ENCODE results near the gene GRID1.

Gene GRID1

GRCh38 chr10:86065711-86066251 is 300.8 kb downstream of the GRID1 start:
- DNase-seq (ENCODE audit: low read depth, low spot score) = no peak

- no peak for DNase-seq (ENCODE audit: low read depth, low spot score)
These were observed 301.5 kb downstream of the GRID1 start for GRCh38 chr10:86064931-86065662.

GRCh38 chr10:86064219-86064618 is 302.4 kb downstream of the GRID1 start:
- no peak for DNase-seq (ENCODE audit: low read depth, low spot score)

- no peak for DNase-seq (ENCODE audit: low read depth, low spot score)
These were observed 303.3 kb downstream of the GRID1 start for GRCh38 chr10:86063341-86063740.

- no peak for DNase-seq (ENCODE audit: low read depth, low spot score)
These were observed 303.9 kb downstream of the GRID1 start for GRCh38 chr10:86062647-86063145.

- DNase-seq (ENCODE audit: low read depth, low spot score) = no peak
These were observed 304.4 kb downstream of the GRID1 start for GRCh38 chr10:86062198-86062550.

- no peak for DNase-seq (ENCODE audit: low read depth, low spot score)
These were observed 305.1 kb downstream of the GRID1 start for GRCh38 chr10:86061278-86062197.

- DNase-seq (ENCODE audit: low read depth, low spot score) = no peak
These were observed 306.0 kb downstream of the GRID1 start for GRCh38 chr10:86060386-86061277.

- DNase-seq (ENCODE audit: low read depth, low spot score) = no peak
These were observed 306.7 kb downstream of the GRID1 start for GRCh38 chr10:86059892-86060291.

GRCh38 chr10:86058964-86059363 is 307.6 kb downstream of the GRID1 start:
- DNase-seq (ENCODE audit: low read depth, low spot score) = no peak

- DNase-seq (ENCODE audit: low read depth, low spot score) = no peak
These were observed 308.9 kb downstream of the GRID1 start for GRCh38 chr10:86057708-86058107.

GRCh38 chr10:86056672-86057071 is 309.9 kb downstream of the GRID1 start:
- DNase-seq (ENCODE audit: low read depth, low spot score) = no peak

- no peak for DNase-seq (ENCODE audit: low read depth, low spot score)
These were observed 310.7 kb downstream of the GRID1 start for GRCh38 chr10:86055928-86056327.

- no peak for DNase-seq (ENCODE audit: low read depth, low spot score)
These were observed 312.9 kb downstream of the GRID1 start for GRCh38 chr10:86053675-86054074.

GRCh38 chr10:86051586-86051985 is 315.0 kb downstream of the GRID1 start:
- no peak for DNase-seq (ENCODE audit: low read depth, low spot score)

- DNase-seq (ENCODE audit: low read depth, low spot score) = no peak
These were observed 317.2 kb downstream of the GRID1 start for GRCh38 chr10:86049442-86049841.

GRCh38 chr10:86048973-86049372 is 317.6 kb downstream of the GRID1 start:
- no peak for DNase-seq (ENCODE audit: low read depth, low spot score)

GRCh38 chr10:86048571-86048970 is 318.0 kb downstream of the GRID1 start:
- no peak for DNase-seq (ENCODE audit: low read depth, low spot score)

- DNase-seq (ENCODE audit: low read depth, low spot score) = no peak
These were observed 319.0 kb downstream of the GRID1 start for GRCh38 chr10:86047588-86047987.

- DNase-seq (ENCODE audit: low read depth, low spot score) = no peak
These were observed 319.6 kb downstream of the GRID1 start for GRCh38 chr10:86046845-86047460.

GRCh38 chr10:86045896-86046295 is 320.7 kb downstream of the GRID1 start:
- DNase-seq (ENCODE audit: low read depth, low spot score) = no peak
